Activated T-helper 1 cell treated with anti-CD3 and anti-CD28 coated beads, Interleukin-2, amount 50 U/mL, for 16 hours (primary cell): ENCODE measurements around the gene PLCB1.
"Not testable (repeated sequence)": the region's sequence is repeated elsewhere in the genome, so short reads cannot be mapped to it uniquely, and the experiment has no call there.

Experiments
- DNase-seq, 2 donors: peaks; one replicate each; pipeline ENCODE4 v3.0.0-alpha.2; 2020; ENCODE audit warnings: low read depth in 1 of 2, low spot score in 1 of 2

Gene PLCB1

DNA sequence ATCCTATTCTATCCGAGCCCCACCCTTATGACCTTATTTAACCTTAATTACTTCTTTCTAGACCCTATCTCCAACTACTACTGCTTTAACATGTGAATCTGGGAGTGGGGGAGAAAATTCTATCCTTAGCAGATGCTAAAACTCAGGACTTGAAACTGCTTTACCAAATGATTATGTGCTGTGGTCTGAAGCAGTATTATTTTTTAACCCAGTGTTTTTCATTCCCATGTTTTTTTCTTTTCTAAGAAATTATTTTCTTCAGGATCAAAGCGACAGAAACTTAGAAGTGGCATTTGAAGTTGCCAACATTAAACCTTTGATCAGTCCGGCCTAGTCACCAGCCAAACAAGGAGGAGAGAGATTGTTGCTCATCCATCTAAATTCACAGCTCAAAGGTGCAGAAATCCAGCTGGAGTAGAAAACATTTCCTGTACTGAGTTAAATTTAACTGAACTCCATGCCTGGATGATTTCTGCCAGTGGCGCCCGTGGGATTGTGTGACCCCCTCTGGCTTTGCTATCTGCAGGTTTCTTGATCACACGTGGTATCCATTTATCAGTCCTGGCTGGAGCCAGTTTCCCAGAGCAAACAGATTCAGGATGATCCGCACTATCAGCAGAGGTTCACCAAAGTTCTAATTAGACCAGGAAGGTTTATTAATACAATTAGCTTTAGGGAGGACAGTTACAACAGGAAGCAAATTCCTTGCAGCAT lies 300.5 kb downstream of the PLCB1 start:
- DNase-seq = no peak

DNA sequence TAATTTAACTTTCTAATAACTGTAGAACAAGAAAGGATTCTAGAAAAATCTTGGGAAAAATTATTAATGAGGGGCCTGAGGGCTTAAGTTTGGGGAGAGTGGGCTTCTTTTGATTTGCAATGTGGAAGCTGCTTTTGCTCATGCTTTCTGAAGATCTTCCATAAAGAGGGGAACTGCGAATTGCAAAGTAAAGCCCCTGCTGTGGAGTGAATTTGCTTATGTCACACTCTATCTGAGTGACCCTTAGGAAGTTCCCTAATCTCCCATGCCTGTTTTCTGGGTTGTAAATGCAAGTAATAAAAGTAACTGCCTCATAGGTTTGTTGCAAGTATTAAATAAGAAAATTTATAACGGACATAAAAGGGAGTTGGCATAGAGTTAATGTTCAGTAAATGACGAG lies 301.2 kb downstream of the PLCB1 start:
- DNase-seq = no peak

DNA sequence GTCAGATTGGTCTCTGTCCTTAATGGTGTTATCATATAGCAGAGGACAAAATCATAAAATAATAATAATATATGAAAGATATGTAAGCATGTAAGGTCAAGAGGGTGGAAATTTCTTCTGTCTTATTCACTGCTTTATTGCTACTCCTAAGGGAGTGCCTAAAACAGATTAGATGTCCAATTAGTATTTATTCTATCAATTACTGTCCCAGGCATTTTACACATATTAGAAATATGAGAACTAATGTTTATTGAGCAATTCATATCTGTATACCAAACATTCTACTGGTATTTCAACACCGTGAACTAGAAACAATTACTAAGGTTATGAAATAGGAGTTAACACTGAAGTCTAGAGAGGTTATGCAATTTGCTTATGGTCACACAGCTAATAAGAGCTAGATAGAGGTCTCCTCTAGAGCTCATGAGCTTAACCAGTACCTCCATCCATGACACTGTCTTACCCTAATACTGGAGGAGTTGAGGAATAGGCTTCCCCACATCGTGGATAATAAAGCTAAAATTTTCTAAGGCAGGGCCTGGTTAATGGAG lies 302.3 kb downstream of the PLCB1 start:
- DNase-seq = no peak

DNA sequence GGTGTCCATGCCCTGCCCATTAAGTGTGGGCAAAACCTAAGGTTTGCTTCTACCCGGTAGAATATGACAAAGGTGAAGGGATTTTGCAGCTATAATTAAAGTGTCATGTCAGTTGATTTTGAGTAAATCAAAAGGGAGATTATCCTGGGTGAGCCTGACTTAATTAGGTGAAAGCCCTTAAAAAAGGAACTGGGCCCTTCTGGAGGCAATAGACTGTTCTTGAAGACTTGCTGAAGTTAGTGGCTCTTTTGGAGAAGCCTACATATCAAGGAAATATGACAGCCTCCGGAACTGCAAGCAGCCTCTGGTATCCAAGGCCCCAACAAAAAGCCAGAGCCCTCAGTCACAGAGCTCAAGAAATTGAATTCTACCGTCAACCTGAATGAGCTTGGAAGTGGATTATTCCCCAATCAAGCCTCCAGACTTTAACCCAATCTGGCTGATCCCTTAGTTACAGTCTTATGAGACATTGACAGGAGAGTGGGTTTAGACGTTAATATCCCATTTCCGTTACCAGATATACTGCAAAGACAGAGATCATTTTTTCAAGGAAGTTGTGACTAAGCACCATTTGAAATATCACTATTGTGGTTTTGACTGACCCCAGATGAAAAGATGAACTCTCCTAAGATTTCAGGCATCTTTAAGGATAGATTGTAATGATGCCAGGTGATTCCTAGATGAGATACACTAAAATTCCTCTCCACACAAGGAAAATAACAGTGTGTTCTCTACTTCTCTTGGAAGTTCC lies 303.4 kb downstream of the PLCB1 start:
- DNase-seq = no peak

DNA sequence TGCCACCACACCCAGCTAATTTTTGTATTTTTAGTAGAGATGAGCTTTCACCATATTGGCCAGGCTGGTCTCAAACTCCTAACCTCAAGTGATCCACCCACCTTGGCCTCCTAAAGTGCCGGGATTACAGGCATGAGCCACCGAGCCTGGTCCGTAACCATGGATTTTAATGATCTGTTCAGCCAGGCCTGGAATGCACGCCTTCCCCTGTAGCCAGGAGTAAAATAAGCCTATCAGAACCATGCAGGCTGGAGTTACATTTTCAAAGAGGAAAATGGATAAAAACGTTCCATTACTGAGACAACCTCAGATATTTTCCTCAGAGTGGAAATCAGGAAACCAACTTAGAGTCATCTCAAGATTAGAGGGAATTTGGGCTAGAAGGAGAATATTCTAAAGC lies 304.9 kb downstream of the PLCB1 start:
- not testable (repeated sequence) for DNase-seq

- no peak for DNase-seq
Observed at GRCh38 chr20:8438748-8439147, 306.7 kb downstream of the PLCB1 start.

GRCh38 chr20:8443464-8444072 lies 311.5 kb downstream of the PLCB1 start:
- DNase-seq = no peak

DNA sequence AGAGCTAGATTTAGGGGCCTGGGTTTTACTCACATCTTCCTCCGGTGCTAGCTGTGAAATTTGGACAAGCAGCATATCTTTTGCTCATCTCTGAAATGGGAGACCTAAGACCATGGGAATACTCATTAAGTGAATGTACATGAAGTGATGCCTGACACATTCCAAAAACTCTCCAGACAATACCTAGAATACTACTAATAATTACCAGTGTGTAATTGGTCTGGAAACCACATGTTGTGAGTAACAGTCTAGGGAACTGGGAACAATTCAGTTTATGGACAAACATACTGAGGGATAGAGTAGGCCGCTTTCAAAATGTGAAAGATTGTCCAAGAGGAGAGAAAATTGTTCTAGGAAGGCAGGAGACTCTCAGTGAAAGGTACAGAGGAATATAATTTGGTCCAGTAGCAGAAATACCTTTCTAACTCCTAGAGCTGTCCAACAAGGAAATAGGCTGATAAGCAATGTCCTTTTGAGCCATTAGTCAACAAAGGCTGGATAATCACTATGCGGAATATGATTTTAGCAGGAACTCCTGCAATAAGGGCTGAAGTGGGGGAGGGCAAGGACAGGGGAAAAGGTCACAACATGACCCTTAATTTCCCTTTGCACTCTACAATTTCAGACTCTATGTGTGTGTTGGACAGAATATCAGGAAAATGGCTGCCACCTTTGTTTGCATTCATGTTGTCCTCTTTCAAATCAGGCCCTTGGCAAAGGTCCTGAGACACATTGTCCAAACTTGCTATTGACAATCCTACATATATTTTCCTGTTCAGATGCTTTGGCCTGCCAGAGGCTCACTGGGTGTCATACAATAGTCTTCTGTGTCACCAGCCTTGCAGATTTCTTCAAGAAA lies 315.4 kb downstream of the PLCB1 start:
- no peak for DNase-seq

DNA sequence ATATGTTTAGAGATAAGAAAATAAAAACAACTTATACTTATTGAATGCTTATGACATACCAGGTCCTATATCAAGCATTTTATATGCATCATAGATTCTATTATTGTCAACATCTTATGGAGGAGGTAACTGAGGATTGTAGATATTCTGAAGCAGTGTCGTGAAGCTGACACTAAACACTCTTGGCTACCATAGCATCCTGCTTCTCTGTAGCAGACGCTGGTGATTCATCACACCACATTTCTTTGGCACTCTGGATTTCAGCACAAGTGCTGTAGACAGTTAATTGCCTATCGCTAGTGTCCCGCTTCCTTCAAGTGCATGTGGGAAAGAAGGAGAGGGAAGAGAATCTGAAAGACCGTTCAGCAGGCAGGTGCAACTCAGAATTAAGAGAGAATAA lies 317.1 kb downstream of the PLCB1 start:
- no peak for DNase-seq

DNA sequence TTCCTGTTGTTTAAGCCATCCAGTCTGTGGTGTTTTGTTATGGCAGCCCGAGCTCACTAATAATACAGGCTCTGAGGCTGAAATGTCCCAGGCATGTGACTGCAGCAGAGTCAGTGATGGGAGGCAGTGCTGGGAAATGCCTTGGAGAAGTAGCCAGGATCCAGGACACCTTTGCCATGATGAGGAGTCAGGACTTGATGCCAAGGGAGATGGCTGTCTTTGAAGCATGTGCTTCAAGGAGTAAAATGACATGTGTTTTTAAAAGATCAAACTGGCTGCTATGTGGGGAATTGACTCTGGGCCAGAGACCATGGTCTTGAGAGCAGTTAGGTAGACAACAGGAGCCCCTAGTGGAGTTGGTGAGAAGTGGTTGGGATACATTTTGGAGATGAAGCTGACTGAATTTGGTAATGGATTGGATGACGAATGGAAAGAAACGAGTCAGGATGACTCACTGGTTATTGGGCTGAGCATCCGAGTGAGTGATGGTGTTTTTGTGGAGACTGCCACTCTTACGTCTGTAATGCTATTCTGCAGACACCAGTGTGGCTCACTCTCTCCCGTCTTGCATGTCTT lies 322.2 kb downstream of the PLCB1 start:
- no peak for DNase-seq

- DNase-seq = no peak
Observed at GRCh38 chr20:8456765-8457164, 324.7 kb downstream of the PLCB1 start.

GRCh38 chr20:8457978-8458377 lies 325.9 kb downstream of the PLCB1 start:
- no peak for DNase-seq

DNA sequence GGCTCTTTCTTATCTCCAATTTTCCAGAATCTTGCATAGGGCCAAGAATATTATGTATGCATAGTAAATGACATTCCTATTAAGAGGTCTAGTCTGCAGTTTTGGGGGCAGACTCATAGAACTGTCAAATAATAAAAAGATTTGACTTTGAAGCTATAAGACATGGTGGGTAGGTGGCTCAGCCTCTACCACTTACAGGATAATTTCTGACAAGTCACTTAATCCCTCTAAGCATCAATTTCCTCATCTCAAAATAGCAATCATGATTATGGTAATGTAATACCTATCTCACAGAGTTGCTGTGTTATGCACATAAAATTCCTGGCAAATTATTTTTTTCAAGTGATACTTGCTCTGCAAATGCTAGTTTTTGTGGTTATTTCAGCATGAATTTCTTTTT lies 329.1 kb downstream of the PLCB1 start:
- no peak for DNase-seq

DNA sequence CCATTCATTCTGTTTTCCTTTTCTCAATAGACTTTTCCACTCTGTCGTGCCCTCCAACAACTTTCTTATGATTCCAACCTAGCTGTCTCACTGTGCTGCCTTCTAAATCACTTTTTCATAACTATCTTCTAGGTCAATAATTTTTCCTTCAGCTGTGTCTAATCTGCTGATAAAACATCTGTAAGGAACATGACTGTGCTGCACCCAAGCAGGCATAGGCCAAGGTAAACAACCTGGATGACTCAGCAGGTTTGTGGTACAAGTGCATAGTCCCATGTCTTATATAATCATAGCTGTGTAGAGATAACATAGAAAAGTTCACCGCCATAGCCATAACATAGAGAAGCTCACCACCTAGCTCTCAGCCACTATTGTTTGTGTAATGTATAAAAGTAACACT lies 332.3 kb downstream of the PLCB1 start:
- no peak for DNase-seq

DNA sequence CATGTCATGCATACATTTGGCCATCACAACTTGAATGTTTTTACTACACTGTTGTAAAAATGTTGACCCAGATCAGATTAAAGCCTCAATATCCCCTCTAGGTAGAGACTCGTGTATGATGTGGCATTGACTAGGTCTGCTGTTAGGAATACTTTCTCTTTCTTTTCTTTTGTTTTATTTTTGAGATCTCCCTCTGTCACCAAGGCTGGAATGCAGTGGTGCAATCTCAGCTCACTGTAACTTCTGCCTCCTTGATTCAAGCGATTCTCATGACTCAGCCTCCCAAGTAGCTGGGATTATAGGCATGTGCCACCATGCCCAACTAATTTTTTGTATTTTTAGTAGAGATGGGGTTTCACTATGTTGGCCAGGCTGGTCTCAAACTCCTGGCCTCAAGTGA lies 334.7 kb downstream of the PLCB1 start:
- DNase-seq = not testable (repeated sequence)

DNA sequence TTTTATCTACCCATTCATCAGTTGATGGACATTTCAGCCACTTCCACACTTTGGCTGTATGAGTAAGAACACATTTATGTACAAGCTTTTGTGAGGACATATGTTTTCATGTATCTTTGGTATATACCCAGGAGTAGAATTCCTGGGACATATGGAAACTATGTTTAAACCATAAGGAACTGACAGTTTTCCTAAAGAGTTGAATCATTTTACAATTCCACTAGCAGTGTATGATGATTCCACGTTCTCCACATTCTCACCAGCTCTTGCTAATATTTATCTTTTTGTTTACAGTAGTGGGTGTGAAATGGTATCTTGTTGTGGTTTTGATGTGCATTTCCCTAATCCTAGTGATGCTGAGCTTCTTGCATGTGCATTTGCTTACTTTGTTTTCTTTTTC lies 338.1 kb downstream of the PLCB1 start:
- no peak for DNase-seq

DNA sequence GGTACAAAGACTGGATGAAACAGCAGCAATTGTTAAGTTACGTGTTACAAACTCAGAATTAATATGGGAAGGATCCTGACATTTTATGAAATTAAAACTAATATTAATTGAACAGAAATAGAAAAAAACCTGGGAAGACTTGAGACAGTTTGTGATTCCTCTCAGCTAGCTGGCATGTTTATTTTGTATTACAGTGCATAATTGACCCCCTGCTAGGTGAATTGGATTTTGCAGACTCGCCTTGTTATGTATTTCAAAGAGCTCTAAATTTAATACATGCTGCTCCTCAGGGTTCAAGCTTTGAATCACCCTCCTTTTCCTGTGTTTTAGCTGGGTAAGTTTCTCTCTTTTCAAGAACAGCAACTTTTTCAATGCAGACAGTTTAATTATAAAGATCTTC lies 339.4 kb downstream of the PLCB1 start:
- DNase-seq = no peak

DNA sequence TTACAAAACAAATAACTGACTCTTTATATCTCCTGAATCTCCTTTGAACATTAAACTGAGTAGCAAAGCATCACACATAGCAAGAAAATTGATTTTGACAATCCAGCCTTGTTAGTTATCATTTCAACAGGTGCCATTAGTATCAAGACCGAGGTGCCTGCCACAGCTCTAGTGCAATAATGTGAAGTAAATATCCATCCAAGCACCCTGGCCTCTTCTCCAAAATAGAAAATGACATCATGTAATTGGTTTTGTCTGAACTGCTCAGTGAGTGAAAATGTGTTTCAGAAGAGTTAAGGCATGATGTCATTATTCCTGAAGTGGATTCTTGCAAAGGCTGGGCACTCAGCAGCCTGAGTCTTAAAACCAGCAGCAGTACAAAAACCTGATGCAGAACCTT lies 341.4 kb downstream of the PLCB1 start:
- no peak for DNase-seq

DNA sequence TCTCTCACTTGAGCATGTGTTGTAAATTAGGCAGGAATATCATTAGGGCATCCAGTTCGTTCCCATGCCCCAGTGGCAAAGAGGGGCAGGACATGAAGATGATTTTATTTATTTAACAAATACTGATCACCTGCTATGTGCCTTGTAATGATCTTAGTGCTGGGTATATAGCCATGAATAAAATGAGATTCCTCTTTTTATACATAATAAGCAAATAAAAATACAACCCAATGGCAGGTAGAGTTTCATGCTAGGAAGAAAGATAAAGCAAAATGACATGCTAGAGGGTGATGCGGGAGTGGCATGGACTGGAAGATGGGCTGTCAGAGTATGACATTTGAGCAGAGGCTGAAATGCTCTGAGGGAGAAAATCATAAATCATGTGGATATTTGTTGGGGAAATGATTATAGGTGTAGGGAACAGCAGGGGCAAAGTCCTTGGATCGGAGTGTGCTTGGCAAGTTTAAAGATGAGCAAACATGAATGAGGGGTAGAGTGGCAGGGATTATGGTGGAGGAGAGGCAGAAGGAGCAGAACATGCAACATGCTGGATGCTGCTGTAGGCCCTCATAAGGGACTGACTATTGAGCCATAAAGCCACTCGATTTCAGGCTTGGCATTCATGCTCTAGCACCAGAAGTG lies 342.1 kb downstream of the PLCB1 start:
- no peak for DNase-seq

DNA sequence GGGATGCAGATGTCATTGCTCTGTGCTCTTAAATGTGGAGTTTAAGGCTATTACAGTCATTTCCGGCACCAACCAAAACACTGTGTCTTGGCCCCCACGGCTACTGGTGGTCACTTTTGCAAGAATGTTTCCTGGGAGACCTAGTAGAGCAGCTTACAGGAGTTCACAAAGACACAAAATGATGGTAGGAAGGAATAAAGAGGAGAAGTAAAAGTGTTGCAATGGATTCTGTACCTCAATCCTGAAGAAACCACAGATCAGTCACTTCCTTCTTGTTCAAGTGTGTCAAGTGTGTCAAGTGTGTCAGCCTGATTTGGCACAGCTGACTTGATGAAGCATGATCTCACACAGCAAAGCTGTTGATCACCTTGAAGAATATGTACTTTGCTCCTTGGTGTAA lies 344.0 kb downstream of the PLCB1 start:
- no peak for DNase-seq
